ENCODE measurements around the gene NCOA3.
A peak's percentile ranks its signal among the peaks of the same experiment; 100 is the strongest.

NCOA3 gene

DNA sequence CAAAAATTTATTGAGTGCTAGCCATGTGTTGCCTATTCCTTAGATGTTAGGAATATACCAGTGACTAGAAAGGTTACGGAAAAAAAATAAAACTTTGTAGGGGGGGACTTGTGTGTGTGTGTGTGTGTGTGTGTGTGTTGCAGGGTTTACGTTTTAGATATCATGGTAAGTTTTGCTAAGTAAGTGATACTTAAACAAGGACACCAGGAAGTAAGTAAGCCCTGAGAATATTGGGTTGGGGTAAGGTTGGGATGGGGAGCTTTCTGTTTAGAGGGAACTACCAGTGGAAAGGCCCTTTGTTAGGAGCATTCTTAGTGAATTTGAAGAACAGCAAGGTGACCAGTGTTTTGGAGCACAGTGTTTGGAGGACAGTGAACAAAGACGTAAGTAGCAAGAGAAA, 30.3 kb downstream of the NCOA3 start:
- TF ChIP-seq, protein P1, sequence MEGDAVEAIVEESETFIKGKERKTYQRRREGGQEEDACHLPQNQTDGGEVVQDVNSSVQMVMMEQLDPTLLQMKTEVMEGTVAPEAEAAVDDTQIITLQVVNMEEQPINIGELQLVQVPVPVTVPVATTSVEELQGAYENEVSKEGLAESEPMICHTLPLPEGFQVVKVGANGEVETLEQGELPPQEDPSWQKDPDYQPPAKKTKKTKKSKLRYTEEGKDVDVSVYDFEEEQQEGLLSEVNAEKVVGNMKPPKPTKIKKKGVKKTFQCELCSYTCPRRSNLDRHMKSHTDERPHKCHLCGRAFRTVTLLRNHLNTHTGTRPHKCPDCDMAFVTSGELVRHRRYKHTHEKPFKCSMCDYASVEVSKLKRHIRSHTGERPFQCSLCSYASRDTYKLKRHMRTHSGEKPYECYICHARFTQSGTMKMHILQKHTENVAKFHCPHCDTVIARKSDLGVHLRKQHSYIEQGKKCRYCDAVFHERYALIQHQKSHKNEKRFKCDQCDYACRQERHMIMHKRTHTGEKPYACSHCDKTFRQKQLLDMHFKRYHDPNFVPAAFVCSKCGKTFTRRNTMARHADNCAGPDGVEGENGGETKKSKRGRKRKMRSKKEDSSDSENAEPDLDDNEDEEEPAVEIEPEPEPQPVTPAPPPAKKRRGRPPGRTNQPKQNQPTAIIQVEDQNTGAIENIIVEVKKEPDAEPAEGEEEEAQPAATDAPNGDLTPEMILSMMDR (IDR thresholded peaks at IDR 0.05; ENCODE audit: low read depth, low read length, poor library complexity, severe bottlenecking), result no peak
- no peak for TF ChIP-seq EZH2phosphoT487 (IDR thresholded peaks at IDR 0.05; ENCODE audit: borderline replicate concordance, low read length)
- 0 out of 2 replicates have a peak overlapping the region, but pooled peaks have one; percentile 3 for H3K4me2 ChIP-seq (ENCODE audit: low read length)
- peaks cover 34% of the 10 kb centered on the region for H3F3A ChIP-seq (ENCODE audit: control insufficient read depth, insufficient read depth)
- peaks cover 100% of the 10 kb centered on the region for H3K79me2 ChIP-seq (ENCODE audit: control insufficient read depth, low read length)
- H3K4me1 ChIP-seq (ENCODE audit: control insufficient read depth, low read length), result peaks cover 86% of the 10 kb centered on the region
- no peaks in the 10 kb centered on the region for H3K27me3 ChIP-seq (ENCODE audit: control insufficient read depth, low read length)
- peaks cover 81% of the 10 kb centered on the region for H3K36me3 ChIP-seq (ENCODE audit: control insufficient read depth, low read length)
- H3K4me3 ChIP-seq (ENCODE audit: low read length), result no peak overlapping the region
- H3K27ac ChIP-seq (ENCODE audit: low read depth, low read length), result no peak overlapping the region
- H3K9me2 ChIP-seq (replicated peaks; ENCODE audit: control insufficient read depth, low read length), result no peaks in the 10 kb centered on the region
- no peaks in the 10 kb centered on the region for H3K9me3 ChIP-seq (ENCODE audit: control insufficient read depth, insufficient read depth, low read length)
- H4K20me1 ChIP-seq (ENCODE audit: control insufficient read depth, insufficient read depth, low read depth, low read length), result peaks cover 28% of the 10 kb centered on the region

DNA sequence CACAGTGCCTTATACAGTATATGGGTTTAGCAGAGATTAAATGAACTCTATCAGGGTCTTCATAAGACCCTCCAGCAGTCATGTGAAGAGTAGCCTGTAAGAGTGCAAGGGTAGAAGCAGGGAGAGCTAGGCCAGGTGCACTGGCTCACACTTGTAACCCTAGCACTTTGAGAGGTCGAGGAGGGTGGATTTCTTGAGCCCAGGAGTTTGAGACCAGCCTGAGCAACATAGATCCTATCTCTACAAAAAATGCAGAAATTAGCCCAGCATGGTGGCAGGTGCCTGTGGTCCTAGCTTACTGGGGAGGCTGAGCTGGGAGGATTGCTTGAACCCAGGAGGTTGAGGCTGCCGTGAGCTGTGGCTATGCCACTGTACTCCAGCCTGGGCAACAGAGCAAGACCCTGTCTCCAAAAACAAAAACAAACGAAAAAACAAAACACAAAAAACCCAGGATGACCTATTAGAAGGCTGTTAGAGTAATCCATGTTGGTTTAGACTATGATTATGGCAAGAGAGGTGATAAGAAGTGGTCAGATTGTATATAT, 31.9 kb downstream of the NCOA3 start:
- Histone ChIP-seq H3K27me3 (ENCODE audit: control insufficient read depth, low read length) (no peaks in the 10 kb centered on the region), H3K9me2 (replicated peaks; ENCODE audit: control insufficient read depth, low read length) (no peaks in the 10 kb centered on the region), H3K79me2 (ENCODE audit: control insufficient read depth, low read length) (peaks cover 100% of the 10 kb centered on the region), H3K36me3 (ENCODE audit: control insufficient read depth, low read length) (peaks cover 83% of the 10 kb centered on the region), H3K4me3 (ENCODE audit: low read length) (no peak overlapping the region), H3K4me1 (ENCODE audit: control insufficient read depth, low read length) (peaks cover 90% of the 10 kb centered on the region), H3F3A (ENCODE audit: control insufficient read depth, insufficient read depth) (peaks cover 38% of the 10 kb centered on the region), H3K27ac (ENCODE audit: low read depth, low read length) (no peak overlapping the region), H4K20me1 (ENCODE audit: control insufficient read depth, insufficient read depth, low read depth, low read length) (peaks cover 32% of the 10 kb centered on the region), H3K9me3 (ENCODE audit: control insufficient read depth, insufficient read depth, low read length) (no peaks in the 10 kb centered on the region), H3K4me2 (ENCODE audit: low read length) (0 out of 2 replicates have a peak overlapping the region, but pooled peaks have one; percentile 6)
- TF ChIP-seq, protein P1 (IDR thresholded peaks at IDR 0.05; ENCODE audit: low read depth, low read length, poor library complexity, severe bottlenecking), result no peak
- TF ChIP-seq EZH2phosphoT487 (IDR thresholded peaks at IDR 0.05; ENCODE audit: borderline replicate concordance, low read length), result no peak

DNA sequence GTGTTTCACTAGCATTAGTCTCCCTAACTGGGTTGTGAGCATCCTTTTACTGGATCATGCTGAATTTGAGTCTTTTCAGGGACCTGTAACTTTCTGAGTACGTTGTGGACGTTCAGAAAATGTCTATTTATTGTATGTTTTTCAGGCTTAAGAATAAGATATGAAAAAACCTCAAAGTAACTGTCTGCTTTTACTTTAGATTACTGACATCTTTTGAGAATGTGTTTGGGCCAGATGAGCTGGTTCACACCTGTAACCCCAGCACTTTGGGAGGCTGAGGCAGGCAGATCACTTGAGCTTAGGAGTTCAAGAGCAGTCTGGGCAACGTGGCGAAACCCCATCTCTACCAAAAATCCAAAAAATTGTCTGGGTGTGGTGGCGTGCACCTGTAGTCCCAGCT, 32.7 kb downstream of the NCOA3 start:
- Histone ChIP-seq H3K27ac (ENCODE audit: low read depth, low read length) (no peak overlapping the region), H3F3A (ENCODE audit: control insufficient read depth, insufficient read depth) (peaks cover 45% of the 10 kb centered on the region), H4K20me1 (ENCODE audit: control insufficient read depth, insufficient read depth, low read depth, low read length) (peaks cover 40% of the 10 kb centered on the region), H3K4me1 (ENCODE audit: control insufficient read depth, low read length) (peaks cover 93% of the 10 kb centered on the region), H3K36me3 (ENCODE audit: control insufficient read depth, low read length) (peaks cover 87% of the 10 kb centered on the region), H3K4me2 (ENCODE audit: low read length) (peak overlapping the region; percentile 29), H3K9me3 (ENCODE audit: control insufficient read depth, insufficient read depth, low read length) (no peaks in the 10 kb centered on the region), H3K4me3 (ENCODE audit: low read length) (no peak overlapping the region), H3K27me3 (ENCODE audit: control insufficient read depth, low read length) (no peaks in the 10 kb centered on the region), H3K9me2 (replicated peaks; ENCODE audit: control insufficient read depth, low read length) (no peaks in the 10 kb centered on the region), H3K79me2 (ENCODE audit: control insufficient read depth, low read length) (peaks cover 100% of the 10 kb centered on the region)
- TF ChIP-seq EZH2phosphoT487 (IDR thresholded peaks at IDR 0.05; ENCODE audit: borderline replicate concordance, low read length), result no peak
- TF ChIP-seq, protein P1 (IDR thresholded peaks at IDR 0.05; ENCODE audit: low read depth, low read length, poor library complexity, severe bottlenecking), result no peak
